ENCODE results near the gene GNA12.

GRCh38 chr7:2721842-2722241, 122.3 kb downstream of the GNA12 start:
- TF ChIP-seq CTCF (IDR thresholded peaks at IDR 0.05) (no peak), POLR2A (IDR thresholded peaks at IDR 0.05) (no peak)
